HT-29 (cell line): Measurements from ENCODE around the gene DKC1. TPM values are rescaled to one million over a fixed set of nuclear protein-coding genes. Genes with fewer than 3 reads are reported as not detected.

Experiments
- DNase-seq: peaks from one replicate; pipeline ENCODE4 v3.0.0-alpha.2; 2015; ENCODE audit warnings: low spot score
- total RNA-seq: library from RNA; depleted of rRNA; stranded (reverse); fragments of >200 nt; shearing (Covaris generic); gene quantifications from 2 replicates; pipeline ENCODE4 v1.2.3, GENCODE V29; 2014

Gene DKC1
- total RNA-seq, 1 experiment from 2014 or later = 101 TPM

- no peak for DNase-seq
These were observed 25.5 kb upstream of the DKC1 start for GRCh38 chrX:154737136-154737535.

- no peak for DNase-seq
These were observed 24.5 kb upstream of the DKC1 start for GRCh38 chrX:154738011-154738738.

GRCh38 chrX:154739952-154740465, 22.7 kb upstream of the DKC1 start:
- no peak for DNase-seq

GRCh38 chrX:154742613-154743012, 20.1 kb upstream of the DKC1 start:
- DNase-seq = no peak

GRCh38 chrX:154748712-154749339, 13.8 kb upstream of the DKC1 start:
- DNase-seq = peak; percentile 85

- DNase-seq = no peak
These were observed 12.8 kb upstream of the DKC1 start for GRCh38 chrX:154749856-154750255.

- DNase-seq = no peak
These were observed 12.1 kb upstream of the DKC1 start, which contains the start of gene GAB3 for GRCh38 chrX:154750301-154751202. GAB3 (minus strand) TSS chrX:154751077; CDS start chrX:154751025, 52 bp downstream.

- no peak for DNase-seq
These were observed 11.4 kb upstream of the DKC1 start for GRCh38 chrX:154751203-154751668.

- no peak for DNase-seq
These were observed 10.9 kb upstream of the DKC1 start for GRCh38 chrX:154751669-154752271.

GRCh38 chrX:154758696-154759095, 4.0 kb upstream of the DKC1 start:
- DNase-seq = no peak

GRCh38 chrX:154761977-154762536, 607 bp upstream of the DKC1 start:
- DNase-seq = no peak

GRCh38 chrX:154774622-154775021, 12.0 kb downstream of the DKC1 start:
- no peak for DNase-seq

- peak; percentile 31 for DNase-seq
These were observed 13.0 kb downstream of the DKC1 start for GRCh38 chrX:154775419-154776349.

- DNase-seq = no peak
These were observed 14.1 kb downstream of the DKC1 start for GRCh38 chrX:154776753-154777152.

GRCh38 chrX:154779261-154779660, 16.6 kb downstream of the DKC1 start:
- DNase-seq = no peak

GRCh38 chrX:154780968-154781367, 18.3 kb downstream of the DKC1 start:
- no peak for DNase-seq

GRCh38 chrX:154784149-154784995, 21.7 kb downstream of the DKC1 start:
- no peak for DNase-seq

- DNase-seq = no peak
These were observed 23.1 kb downstream of the DKC1 start for GRCh38 chrX:154785716-154786115.

- no peak for DNase-seq
These were observed 28.8 kb downstream of the DKC1 start for GRCh38 chrX:154791467-154791866.
